ENCODE measurements around the gene HDAC4. TPM values are rescaled to one million over a fixed set of nuclear protein-coding genes. Genes with fewer than 3 reads are reported as not detected.
A peak's percentile ranks its signal among the peaks of the same experiment; 100 is the strongest.

Gene HDAC4
- total RNA-seq, 4 donors from 2014 or later: 30.2 to 103 (median 51.7) TPM

GRCh38 chr2:239279508-239280295 is 121.1 kb downstream of the HDAC4 start:
- no peak for TF ChIP-seq CTCF (IDR thresholded peaks at IDR 0.05)
- no peak for ATAC-seq (ENCODE audit: low FRiP score)
- no peak for DNase-seq (ENCODE audit: low spot score)

DNA sequence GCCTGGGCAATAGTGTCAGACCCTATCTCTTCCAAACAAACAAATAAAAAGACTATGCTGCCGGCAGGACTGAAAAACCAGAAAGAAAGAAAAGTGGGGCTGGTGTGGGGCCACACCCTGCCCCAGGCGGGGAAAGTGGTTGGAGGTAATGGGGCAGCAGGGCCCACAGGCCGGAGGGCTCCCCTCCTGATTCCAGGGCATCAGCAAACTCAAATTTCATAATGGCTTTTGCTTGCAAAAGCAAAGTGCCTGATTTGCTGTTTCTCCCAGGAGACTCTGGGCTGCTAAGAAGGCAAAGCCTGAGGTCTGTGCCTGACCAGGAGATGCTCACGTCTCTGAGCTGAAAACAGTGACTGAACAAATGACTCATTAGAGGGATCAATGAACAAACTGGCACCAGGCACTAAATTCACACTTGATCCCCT is 121.9 kb downstream of the HDAC4 start:
- ATAC-seq (ENCODE audit: low FRiP score) (peak; percentile 13), DNase-seq (ENCODE audit: low spot score) (peak; percentile 11)
- TF ChIP-seq CTCF (IDR thresholded peaks at IDR 0.05): no peak

DNA sequence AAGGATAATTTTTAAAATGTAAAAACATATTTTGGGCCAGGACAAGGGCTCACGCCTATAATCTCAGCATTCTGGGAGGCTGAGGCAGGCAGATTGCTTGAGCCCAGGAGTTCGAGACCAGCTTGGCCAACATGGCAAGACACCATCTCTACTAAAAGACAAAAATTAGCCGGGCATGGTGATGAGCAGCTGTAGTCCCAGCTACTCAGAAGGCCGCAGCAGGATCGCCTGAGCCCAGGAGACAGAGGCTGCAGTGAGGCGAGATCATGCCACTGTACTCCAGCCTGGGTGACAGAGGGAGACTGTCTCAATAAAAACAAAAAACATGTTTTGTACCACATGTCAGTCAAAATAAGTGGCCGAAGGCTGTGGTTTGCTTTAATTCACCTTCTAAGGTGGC is 122.5 kb downstream of the HDAC4 start:
- no peak for ATAC-seq (ENCODE audit: low FRiP score)
- TF ChIP-seq CTCF (IDR thresholded peaks at IDR 0.05): no peak
- no peak for DNase-seq (ENCODE audit: low spot score)

DNA sequence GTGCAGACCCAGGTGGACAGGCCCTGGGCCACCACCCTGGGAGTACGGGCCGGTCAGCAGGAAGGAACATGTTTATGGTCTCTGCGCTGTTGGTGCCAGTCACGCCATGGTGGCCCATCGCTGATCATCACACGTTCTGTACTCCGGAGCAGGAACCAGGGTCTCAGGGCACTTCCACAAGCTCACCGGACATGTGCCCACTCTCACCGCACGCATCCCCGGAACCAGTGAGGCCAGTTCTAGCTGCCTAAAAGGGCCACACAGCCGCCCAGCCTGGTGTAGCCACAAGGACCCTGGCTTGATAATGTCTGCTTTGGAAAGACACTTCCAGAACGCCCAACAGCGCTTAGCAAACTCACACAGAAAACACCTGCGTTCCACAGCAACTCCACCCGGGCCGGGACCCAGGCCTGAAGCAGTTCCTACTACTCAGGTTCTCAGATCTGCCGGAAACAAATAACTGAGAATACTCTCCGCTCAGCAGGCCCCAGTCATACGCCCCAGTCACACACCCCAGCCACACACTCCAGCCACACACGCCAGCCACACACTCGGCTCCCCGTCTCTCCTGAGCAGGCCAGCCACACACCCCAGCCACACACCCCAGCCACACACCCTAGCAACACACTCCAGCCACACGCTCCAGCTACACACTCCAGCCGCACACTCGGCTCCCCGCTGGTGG is 123.3 kb downstream of the HDAC4 start:
- ATAC-seq (ENCODE audit: low FRiP score) (no peak), DNase-seq (ENCODE audit: low spot score) (peak; percentile 19)
- no peak for TF ChIP-seq CTCF (IDR thresholded peaks at IDR 0.05)

DNA sequence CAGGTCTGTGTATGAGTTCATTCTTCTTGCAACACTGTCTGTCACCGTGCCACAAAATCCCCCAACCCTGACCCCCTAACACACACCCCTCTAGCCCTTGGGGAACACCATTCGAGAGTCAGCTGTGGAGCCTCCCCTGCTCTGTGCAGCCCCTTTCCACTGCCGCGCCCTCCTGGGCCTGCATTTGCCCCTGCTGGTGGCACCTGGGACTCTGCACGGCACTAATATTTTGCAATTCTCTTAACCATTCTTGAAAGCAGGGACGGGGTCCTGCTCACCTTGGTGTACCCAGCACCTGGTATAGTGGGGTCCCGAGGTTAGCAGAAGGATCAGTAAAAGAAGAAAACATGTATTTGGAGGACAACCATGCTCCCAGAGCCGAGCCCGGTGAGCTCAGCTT is 124.0 kb downstream of the HDAC4 start:
- no peak for DNase-seq (ENCODE audit: low spot score)
- TF ChIP-seq CTCF (IDR thresholded peaks at IDR 0.05): no peak
- no peak for ATAC-seq (ENCODE audit: low FRiP score)

GRCh38 chr2:239275847-239276831 is 124.7 kb downstream of the HDAC4 start:
- ATAC-seq (ENCODE audit: low FRiP score) (no peak), DNase-seq (ENCODE audit: low spot score) (peak; percentile 20)
- no peak for TF ChIP-seq CTCF (IDR thresholded peaks at IDR 0.05)
